ENCODE data around the gene RALA. TPM values are rescaled to one million over a fixed set of nuclear protein-coding genes. Genes with fewer than 3 reads are reported as not detected.

The RALA gene
- total and polyA plus RNA-seq, 2 donors: 11.6 to 38.2 TPM

GRCh38 chr7:39714447-39715091 lies 91.2 kb downstream of the RALA start:
- H3K36me3 ChIP-seq (ENCODE audit: control insufficient read depth in 2 of 2, insufficient read depth in 2 of 2, low read length in 1 of 2): no peaks in the 10 kb centered on the region
- peaks cover 0 to 3% of the 10 kb centered on the region in 2 donors for H3K4me1 ChIP-seq (ENCODE audit: control insufficient read depth in 2 of 2, insufficient read depth in 2 of 2, low read length in 2 of 2)
- H3K9me3 ChIP-seq (ENCODE audit: control insufficient read depth in 2 of 2, insufficient read depth in 1 of 2, low read length in 1 of 2): peaks cover 2 to 16% of the 10 kb centered on the region in 2 donors
- no peaks in the 10 kb centered on the region for H3K27me3 ChIP-seq (ENCODE audit: control insufficient read depth in 2 of 2, insufficient read depth in 1 of 2, low read length in 1 of 2)
- no peak overlapping the region for H3K4me3 ChIP-seq (ENCODE audit: low read length in 2 of 2)
- 98% methylated on average over 1 of the region's 1 CpG for whole genome bisulfite sequencing
- no peak for DNase-seq (ENCODE audit: low read depth in 6 of 9, low spot score in 9 of 9)
- no peak overlapping the region for H3K27ac ChIP-seq (ENCODE audit: low read depth in 1 of 2, low read length in 1 of 2)

GRCh38 chr7:39720586-39720985 lies 97.2 kb downstream of the RALA start:
- no peak for DNase-seq (ENCODE audit: low read depth in 6 of 9, low spot score in 9 of 9)
- H3K27me3 ChIP-seq (ENCODE audit: control insufficient read depth in 2 of 2, insufficient read depth in 1 of 2, low read length in 1 of 2): no peaks in the 10 kb centered on the region
- no peaks in the 10 kb centered on the region for H3K9me3 ChIP-seq (ENCODE audit: control insufficient read depth in 2 of 2, insufficient read depth in 1 of 2, low read length in 1 of 2)
- no peak overlapping the region for H3K4me3 ChIP-seq (ENCODE audit: low read length in 2 of 2)
- peak overlapping the region; percentile 8 to 76 for H3K27ac ChIP-seq (ENCODE audit: low read depth in 1 of 2, low read length in 1 of 2)
- no peaks in the 10 kb centered on the region for H3K36me3 ChIP-seq (ENCODE audit: control insufficient read depth in 2 of 2, insufficient read depth in 2 of 2, low read length in 1 of 2)
- WGBS: 91% methylated on average over 7 of the region's 7 CpGs
- peaks cover 0 to 2% of the 10 kb centered on the region in 2 donors for H3K4me1 ChIP-seq (ENCODE audit: control insufficient read depth in 2 of 2, insufficient read depth in 2 of 2, low read length in 2 of 2)

GRCh38 chr7:39721345-39721744 lies 98.0 kb downstream of the RALA start:
- DNase-seq (ENCODE audit: low read depth in 6 of 9, low spot score in 9 of 9): no peak
- H3K27ac ChIP-seq (ENCODE audit: low read depth in 1 of 2, low read length in 1 of 2): no peak overlapping the region
- H3K4me1 ChIP-seq (ENCODE audit: control insufficient read depth in 2 of 2, insufficient read depth in 2 of 2, low read length in 2 of 2): peaks cover 0 to 2% of the 10 kb centered on the region in 2 donors
- H3K27me3 ChIP-seq (ENCODE audit: control insufficient read depth in 2 of 2, insufficient read depth in 1 of 2, low read length in 1 of 2): no peaks in the 10 kb centered on the region
- 96% methylated on average over 3 of the region's 3 CpGs for WGBS
- H3K36me3 ChIP-seq (ENCODE audit: control insufficient read depth in 2 of 2, insufficient read depth in 2 of 2, low read length in 1 of 2): no peaks in the 10 kb centered on the region
- no peaks in the 10 kb centered on the region for H3K9me3 ChIP-seq (ENCODE audit: control insufficient read depth in 2 of 2, insufficient read depth in 1 of 2, low read length in 1 of 2)
- no peak overlapping the region for H3K4me3 ChIP-seq (ENCODE audit: low read length in 2 of 2)

GRCh38 chr7:39721919-39722597 lies 98.7 kb downstream of the RALA start:
- Histone ChIP-seq H3K36me3 (ENCODE audit: control insufficient read depth in 2 of 2, insufficient read depth in 2 of 2, low read length in 1 of 2) (no peaks in the 10 kb centered on the region), H3K27ac (ENCODE audit: low read depth in 1 of 2, low read length in 1 of 2) (no peak overlapping the region), H3K4me3 (ENCODE audit: low read length in 2 of 2) (no peak overlapping the region), H3K27me3 (ENCODE audit: control insufficient read depth in 2 of 2, insufficient read depth in 1 of 2, low read length in 1 of 2) (no peaks in the 10 kb centered on the region), H3K4me1 (ENCODE audit: control insufficient read depth in 2 of 2, insufficient read depth in 2 of 2, low read length in 2 of 2) (peaks cover 0 to 2% of the 10 kb centered on the region in 2 donors), H3K9me3 (ENCODE audit: control insufficient read depth in 2 of 2, insufficient read depth in 1 of 2, low read length in 1 of 2) (no peaks in the 10 kb centered on the region)
- WGBS: 99% methylated on average over 17 of the region's 17 CpGs
- no peak for DNase-seq (ENCODE audit: low read depth in 6 of 9, low spot score in 9 of 9)

- Histone ChIP-seq H3K27me3 (ENCODE audit: control insufficient read depth in 2 of 2, insufficient read depth in 1 of 2, low read length in 1 of 2) (no peaks in the 10 kb centered on the region), H3K4me1 (ENCODE audit: control insufficient read depth in 2 of 2, insufficient read depth in 2 of 2, low read length in 2 of 2) (peaks cover 0 to 3% of the 10 kb centered on the region in 2 donors), H3K9me3 (ENCODE audit: control insufficient read depth in 2 of 2, insufficient read depth in 1 of 2, low read length in 1 of 2) (no peaks in the 10 kb centered on the region), H3K36me3 (ENCODE audit: control insufficient read depth in 2 of 2, insufficient read depth in 2 of 2, low read length in 1 of 2) (no peaks in the 10 kb centered on the region), H3K4me3 (ENCODE audit: low read length in 2 of 2) (no peak overlapping the region), H3K27ac (ENCODE audit: low read depth in 1 of 2, low read length in 1 of 2) (no peak overlapping the region)
- 95% methylated on average over 3 of the region's 3 CpGs for WGBS
- no peak for DNase-seq (ENCODE audit: low read depth in 6 of 9, low spot score in 9 of 9)
Measured at GRCh38 chr7:39727231-39728012, 104.0 kb downstream of the RALA start.

GRCh38 chr7:39732837-39733804 lies 109.7 kb downstream of the RALA start:
- H3K4me3 ChIP-seq (ENCODE audit: low read length in 2 of 2): peak overlapping the region; percentile 60 to 62
- DNase-seq (ENCODE audit: low read depth in 6 of 9, low spot score in 9 of 9): peak; percentile 83 to 95 (median 88)
- 2% methylated on average over 52 of the region's 52 CpGs for WGBS
- H3K27ac ChIP-seq (ENCODE audit: low read depth in 1 of 2, low read length in 1 of 2): peak overlapping the region; percentile 64 to 79
- peaks cover 10 to 22% of the 10 kb centered on the region in 2 donors for H3K4me1 ChIP-seq (ENCODE audit: control insufficient read depth in 2 of 2, insufficient read depth in 2 of 2, low read length in 2 of 2)
- no peaks in the 10 kb centered on the region for H3K36me3 ChIP-seq (ENCODE audit: control insufficient read depth in 2 of 2, insufficient read depth in 2 of 2, low read length in 1 of 2)
- no peaks in the 10 kb centered on the region for H3K9me3 ChIP-seq (ENCODE audit: control insufficient read depth in 2 of 2, insufficient read depth in 1 of 2, low read length in 1 of 2)
- H3K27me3 ChIP-seq (ENCODE audit: control insufficient read depth in 2 of 2, insufficient read depth in 1 of 2, low read length in 1 of 2): no peaks in the 10 kb centered on the region

GRCh38 chr7:39733881-39734632 lies 110.7 kb downstream of the RALA start:
- peak overlapping the region; percentile 60 to 62 for H3K4me3 ChIP-seq (ENCODE audit: low read length in 2 of 2)
- no peaks in the 10 kb centered on the region for H3K9me3 ChIP-seq (ENCODE audit: control insufficient read depth in 2 of 2, insufficient read depth in 1 of 2, low read length in 1 of 2)
- 56% methylated on average over 8 of the region's 8 CpGs for WGBS
- peaks cover 10 to 22% of the 10 kb centered on the region in 2 donors for H3K4me1 ChIP-seq (ENCODE audit: control insufficient read depth in 2 of 2, insufficient read depth in 2 of 2, low read length in 2 of 2)
- H3K27ac ChIP-seq (ENCODE audit: low read depth in 1 of 2, low read length in 1 of 2): peak overlapping the region; percentile 64 to 79
- H3K36me3 ChIP-seq (ENCODE audit: control insufficient read depth in 2 of 2, insufficient read depth in 2 of 2, low read length in 1 of 2): no peaks in the 10 kb centered on the region
- H3K27me3 ChIP-seq (ENCODE audit: control insufficient read depth in 2 of 2, insufficient read depth in 1 of 2, low read length in 1 of 2): no peaks in the 10 kb centered on the region
- no peak for DNase-seq (ENCODE audit: low read depth in 6 of 9, low spot score in 9 of 9)

- Histone ChIP-seq H3K4me3 (ENCODE audit: low read length in 2 of 2) (no peak overlapping the region), H3K27me3 (ENCODE audit: control insufficient read depth in 2 of 2, insufficient read depth in 1 of 2, low read length in 1 of 2) (no peaks in the 10 kb centered on the region), H3K36me3 (ENCODE audit: control insufficient read depth in 2 of 2, insufficient read depth in 2 of 2, low read length in 1 of 2) (no peaks in the 10 kb centered on the region), H3K27ac (ENCODE audit: low read depth in 1 of 2, low read length in 1 of 2) (no peak overlapping the region), H3K4me1 (ENCODE audit: control insufficient read depth in 2 of 2, insufficient read depth in 2 of 2, low read length in 2 of 2) (peaks cover 10 to 22% of the 10 kb centered on the region in 2 donors), H3K9me3 (ENCODE audit: control insufficient read depth in 2 of 2, insufficient read depth in 1 of 2, low read length in 1 of 2) (no peaks in the 10 kb centered on the region)
- 77% methylated on average over 2 of the region's 2 CpGs for WGBS
- no peak for DNase-seq (ENCODE audit: low read depth in 6 of 9, low spot score in 9 of 9)
Measured at GRCh38 chr7:39734633-39735004, 111.2 kb downstream of the RALA start.

Measured in thymus (tissue), 11 donors.